ENCODE measurements around the gene WDR54.

- no peak for TF ChIP-seq CTCF (IDR thresholded peaks at IDR 0.05)
- no peak for TF ChIP-seq EZH2phosphoT487 (IDR thresholded peaks at IDR 0.05; ENCODE audit: borderline replicate concordance, low read depth)
- TF ChIP-seq FOXM1 (IDR thresholded peaks at IDR 0.05; ENCODE audit: low read depth) = no peak
- no peak for TF ChIP-seq TAF1 (IDR thresholded peaks at IDR 0.05; ENCODE audit: borderline replicate concordance, low read depth, low read length)
- TF ChIP-seq POLR2AphosphoS5 (IDR thresholded peaks at IDR 0.05; ENCODE audit: low read depth, low read length) = no peak
- no peak for TF ChIP-seq CHD2 (IDR thresholded peaks at IDR 0.05; ENCODE audit: low read length, partially characterized antibody)
- no peak for TF ChIP-seq RFX5 (IDR thresholded peaks at IDR 0.05; ENCODE audit: low read length)
- no peak for TF ChIP-seq REST (IDR thresholded peaks at IDR 0.05; ENCODE audit: low read depth, low read length)
- no peak for TF ChIP-seq NRF1 (IDR thresholded peaks at IDR 0.05; ENCODE audit: low read depth, low read length)
- TF ChIP-seq YY1 (IDR thresholded peaks at IDR 0.05; ENCODE audit: low read depth) = no peak
- no peak for TF ChIP-seq MAX (IDR thresholded peaks at IDR 0.05; ENCODE audit: low read depth)
- no peak for TF ChIP-seq FOSL2 (IDR thresholded peaks at IDR 0.05; ENCODE audit: borderline replicate concordance, low read depth)
Observed at GRCh38 chr2:74401891-74402290, 19.6 kb upstream of the WDR54 start.
